Activated T-cell treated with anti-CD3 and anti-CD28 coated beads, Interleukin-2, amount 50 U/mL, for 4 hours (primary cell): ENCODE measurements around the gene AOPEP. TPM values are rescaled to one million over a fixed set of nuclear protein-coding genes. Genes with fewer than 3 reads are reported as not detected.

Experiments
- ATAC-seq, 2 donors: fragments of 200-7000 bp; cut with Tn5 transposase; one replicate each; pipeline ENCODE4 v1.10.0; 2021
- DNase-seq: peaks from one replicate; pipeline ENCODE4 v3.0.0-alpha.2; 2020
- H3K27me3 Mint-ChIP-seq: one replicate; pipeline ENCODE4 v1.8.0; 2021; ENCODE audit warnings: low read depth, mixed read lengths
- H3K36me3 Mint-ChIP-seq: one replicate; pipeline ENCODE4 v1.8.0; 2022; ENCODE audit warnings: mixed read lengths; ENCODE audit not compliant: insufficient read depth
- H3K4me1 Mint-ChIP-seq: one replicate; pipeline ENCODE4 v1.8.0; 2021; ENCODE audit warnings: low read depth, mixed read lengths
- H3K4me3 Mint-ChIP-seq: one replicate; pipeline ENCODE4 v1.8.0; 2021; ENCODE audit warnings: mild to moderate bottlenecking, moderate library complexity, mixed read lengths
- H3K9me3 Mint-ChIP-seq: one replicate; pipeline ENCODE4 v1.8.0; 2021; ENCODE audit warnings: mixed read lengths
- total RNA-seq, 3 donors: library from RNA; stranded (reverse); gene quantifications; one replicate each; pipeline ENCODE4 v1.2.1, GENCODE V29; 2021

The AOPEP gene
- total RNA-seq, 3 donors from 2014 or later, result 7.1 to 7.9 (median 7.4) TPM

GRCh38 chr9:94888775-94889174 lies 162.3 kb downstream of the AOPEP start:
- DNase-seq (no peak), ATAC-seq (no peak)
- Mint-ChIP-seq H3K4me3 (no peak overlapping the region), H3K27me3 (no peaks in the 10 kb centered on the region), H3K9me3 (peaks cover 13% of the 10 kb centered on the region), H3K36me3 (peaks cover 9% of the 10 kb centered on the region), H3K4me1 (no peaks in the 10 kb centered on the region)

GRCh38 chr9:94889628-94890027 lies 163.1 kb downstream of the AOPEP start:
- ATAC-seq (no peak), DNase-seq (no peak)
- no peaks in the 10 kb centered on the region for H3K4me1 Mint-ChIP-seq
- H3K4me3 Mint-ChIP-seq, result no peak overlapping the region
- H3K36me3 Mint-ChIP-seq, result peaks cover 9% of the 10 kb centered on the region
- peaks cover 13% of the 10 kb centered on the region for H3K9me3 Mint-ChIP-seq
- no peaks in the 10 kb centered on the region for H3K27me3 Mint-ChIP-seq

DNA sequence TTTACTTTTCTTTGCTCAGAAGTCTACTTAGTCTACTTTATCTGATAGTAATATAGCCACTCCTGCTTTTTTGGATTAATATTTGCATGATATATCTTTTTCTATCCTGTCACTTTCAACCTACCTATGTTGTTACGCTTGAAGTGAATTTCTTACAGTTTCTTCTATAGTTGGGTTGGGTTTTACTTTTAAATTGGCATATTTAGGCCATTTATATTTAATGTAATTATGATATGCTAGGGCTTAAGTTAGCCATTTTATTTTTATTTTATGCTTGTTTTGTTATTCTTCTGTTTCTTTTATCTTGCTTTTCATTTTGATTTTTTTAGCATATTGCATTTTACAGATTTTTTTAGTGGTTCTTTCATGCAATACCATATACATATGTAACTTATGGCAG lies 164.7 kb downstream of the AOPEP start:
- DNase-seq (no peak), ATAC-seq (no peak)
- H3K36me3 Mint-ChIP-seq, result peaks cover 9% of the 10 kb centered on the region
- no peak overlapping the region for H3K4me3 Mint-ChIP-seq
- H3K27me3 Mint-ChIP-seq, result no peaks in the 10 kb centered on the region
- H3K4me1 Mint-ChIP-seq, result no peaks in the 10 kb centered on the region
- H3K9me3 Mint-ChIP-seq, result peaks cover 13% of the 10 kb centered on the region

DNA sequence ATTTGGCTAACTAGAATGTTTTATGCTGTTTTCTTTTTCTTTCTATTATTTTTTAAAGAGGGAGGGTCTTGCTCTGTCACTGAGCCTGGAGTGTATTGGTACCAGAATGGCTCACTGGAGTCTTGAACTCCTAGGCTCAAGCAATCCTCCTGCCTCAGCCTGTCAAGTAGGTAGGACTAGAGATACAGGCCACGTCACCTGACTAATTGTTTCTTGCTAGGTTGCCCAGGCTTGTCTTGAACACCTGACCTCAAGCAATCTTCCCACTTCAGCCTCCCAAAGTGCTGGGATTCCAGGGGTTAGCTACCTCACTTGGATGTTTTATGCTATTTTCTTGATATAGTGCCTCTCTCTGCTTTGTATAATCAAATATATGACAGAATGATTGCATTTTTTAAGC lies 166.2 kb downstream of the AOPEP start:
- no peaks in the 10 kb centered on the region for H3K27me3 Mint-ChIP-seq
- DNase-seq (no peak), ATAC-seq (no peak)
- H3K4me1 Mint-ChIP-seq, result no peaks in the 10 kb centered on the region
- peaks cover 13% of the 10 kb centered on the region for H3K9me3 Mint-ChIP-seq
- peaks cover 9% of the 10 kb centered on the region for H3K36me3 Mint-ChIP-seq
- no peak overlapping the region for H3K4me3 Mint-ChIP-seq

- no peaks in the 10 kb centered on the region for H3K4me1 Mint-ChIP-seq
- peaks cover 13% of the 10 kb centered on the region for H3K9me3 Mint-ChIP-seq
- peaks cover 9% of the 10 kb centered on the region for H3K36me3 Mint-ChIP-seq
- H3K4me3 Mint-ChIP-seq, result no peak overlapping the region
- DNase-seq, result no peak
- H3K27me3 Mint-ChIP-seq, result no peaks in the 10 kb centered on the region
- no peak for ATAC-seq
These were observed 167.7 kb downstream of the AOPEP start for GRCh38 chr9:94894094-94894699.

GRCh38 chr9:94895668-94896067 lies 169.2 kb downstream of the AOPEP start:
- DNase-seq, result no peak
- Mint-ChIP-seq H3K36me3 (peaks cover 9% of the 10 kb centered on the region), H3K4me1 (peaks cover 5% of the 10 kb centered on the region)

DNA sequence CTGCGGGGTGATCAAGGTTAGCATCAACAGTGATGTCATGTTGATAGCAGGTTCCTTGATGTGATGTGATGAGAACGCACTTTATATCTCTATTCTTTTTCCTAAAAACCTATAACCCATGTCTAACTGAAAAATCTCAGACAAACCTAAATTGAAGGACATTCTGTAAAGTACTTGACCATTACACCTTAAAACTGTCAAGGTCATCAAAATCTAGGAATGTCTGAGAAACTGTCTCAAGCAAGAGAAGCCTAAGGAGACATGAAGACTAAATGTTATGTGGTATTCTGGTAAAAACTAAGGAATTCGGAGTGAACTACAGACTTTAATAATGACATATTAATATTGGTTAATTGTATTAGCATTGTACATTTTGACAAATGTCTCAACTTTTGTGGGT lies 170.0 kb downstream of the AOPEP start:
- DNase-seq (no peak), ATAC-seq (no peak)
- Mint-ChIP-seq H3K27me3 (no peaks in the 10 kb centered on the region), H3K36me3 (peaks cover 6% of the 10 kb centered on the region), H3K4me3 (no peak overlapping the region), H3K4me1 (peaks cover 7% of the 10 kb centered on the region), H3K9me3 (peaks cover 2% of the 10 kb centered on the region)

More at GRCh38 chr9:94895668-94896067, 169.2 kb downstream of the AOPEP start:
- Mint-ChIP-seq H3K27me3 (no peaks in the 10 kb centered on the region), H3K4me3 (no peak overlapping the region), H3K9me3 (peaks cover 10% of the 10 kb centered on the region)
- no peak for ATAC-seq

- DNase-seq (no peak), ATAC-seq (no peak)
- peaks cover 6% of the 10 kb centered on the region for H3K36me3 Mint-ChIP-seq
- H3K27me3 Mint-ChIP-seq, result no peaks in the 10 kb centered on the region
- H3K4me1 Mint-ChIP-seq, result peaks cover 7% of the 10 kb centered on the region
- H3K9me3 Mint-ChIP-seq, result no peaks in the 10 kb centered on the region
- no peak overlapping the region for H3K4me3 Mint-ChIP-seq
These were observed 173.1 kb downstream of the AOPEP start for GRCh38 chr9:94899464-94900221.

DNA sequence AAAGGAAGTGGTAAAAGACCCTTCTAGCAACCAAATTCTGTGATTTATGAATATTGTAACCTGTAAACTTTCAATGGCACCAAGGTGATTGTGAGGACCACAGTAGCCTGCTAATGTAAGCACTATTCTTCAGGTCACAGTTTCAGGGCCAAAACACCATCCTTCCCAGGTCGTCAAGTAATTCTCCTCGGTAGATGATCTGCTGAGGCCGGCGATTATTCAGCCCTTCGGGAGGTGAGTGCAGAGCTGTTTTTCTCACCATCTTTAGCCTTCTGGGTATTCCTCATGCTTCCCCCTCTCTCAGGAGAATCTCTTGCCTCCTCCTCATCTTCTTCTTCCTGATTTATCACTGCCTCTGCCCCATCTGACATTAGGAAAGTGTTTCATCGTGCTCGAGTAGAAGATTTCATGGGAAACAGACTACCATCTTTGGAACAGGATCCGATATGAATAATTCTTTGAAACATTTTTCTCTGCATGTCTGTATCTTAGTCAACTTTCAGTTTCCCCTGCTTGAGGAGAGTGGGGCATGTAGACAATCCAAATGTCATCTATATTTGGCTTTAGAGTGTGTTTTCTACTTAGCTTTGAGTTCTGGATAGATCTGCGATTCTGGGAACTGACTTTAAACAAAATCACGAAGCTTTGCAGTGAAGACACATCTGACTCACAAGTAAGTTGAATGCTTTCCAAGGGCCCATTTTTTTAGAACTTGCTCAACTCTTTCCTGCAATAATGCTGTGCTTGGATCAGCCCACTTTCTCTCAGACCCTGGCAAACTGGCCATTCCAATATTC lies 173.9 kb downstream of the AOPEP start:
- peak; percentile 35 to 43 for ATAC-seq

DNA sequence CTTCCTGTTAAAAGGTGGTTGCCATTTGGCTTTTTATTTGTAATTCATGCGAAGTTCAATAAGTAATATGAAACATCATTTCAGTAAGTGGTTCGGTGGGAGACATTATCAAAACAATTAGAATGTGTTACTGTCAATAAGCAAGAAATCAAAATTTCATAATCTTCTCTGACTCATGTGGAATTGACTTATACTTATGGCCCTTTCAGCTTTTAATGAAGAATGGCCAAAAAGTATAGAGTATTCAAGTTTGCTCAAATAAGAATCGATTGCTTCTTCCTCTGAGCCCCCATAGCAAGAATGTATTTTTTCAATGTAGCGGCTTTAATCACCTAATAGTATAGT lies 174.5 kb downstream of the AOPEP start:
- ATAC-seq (no peak), DNase-seq (no peak)
- Mint-ChIP-seq H3K27me3 (no peaks in the 10 kb centered on the region), H3K9me3 (no peaks in the 10 kb centered on the region), H3K4me1 (peaks cover 7% of the 10 kb centered on the region), H3K4me3 (no peak overlapping the region), H3K36me3 (peaks cover 6% of the 10 kb centered on the region)

More for the DNA sequence above, 173.9 kb downstream of the AOPEP start:
- no peak for DNase-seq
- Mint-ChIP-seq H3K9me3 (no peaks in the 10 kb centered on the region), H3K4me3 (no peak overlapping the region), H3K27me3 (no peaks in the 10 kb centered on the region), H3K4me1 (peaks cover 7% of the 10 kb centered on the region), H3K36me3 (peaks cover 6% of the 10 kb centered on the region)

DNA sequence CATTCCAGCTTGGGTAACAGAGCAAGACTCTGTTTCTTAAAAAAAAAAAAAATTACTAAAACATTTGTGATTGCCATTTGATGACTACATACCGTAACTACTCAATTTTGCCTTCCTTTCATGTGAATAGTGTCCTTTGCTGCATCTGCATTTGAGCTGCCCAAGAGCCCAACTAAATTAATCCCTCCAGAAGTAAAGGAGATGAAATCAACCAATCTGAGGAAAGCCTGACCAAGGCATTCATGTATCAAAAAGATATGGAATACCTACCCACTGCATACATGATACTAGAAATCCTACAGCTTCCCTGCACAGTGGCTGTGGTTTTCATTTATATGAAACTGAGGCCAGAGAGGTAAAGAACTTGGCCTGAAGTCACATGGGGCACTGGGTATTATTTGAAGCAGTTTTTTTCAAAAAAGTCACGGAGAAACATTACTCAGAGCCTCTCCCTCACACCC lies 177.5 kb downstream of the AOPEP start:
- no peaks in the 10 kb centered on the region for H3K9me3 Mint-ChIP-seq
- H3K4me3 Mint-ChIP-seq, result no peak overlapping the region
- no peak for ATAC-seq
- H3K27me3 Mint-ChIP-seq, result no peaks in the 10 kb centered on the region
- peaks cover 7% of the 10 kb centered on the region for H3K4me1 Mint-ChIP-seq
- no peak for DNase-seq
- H3K36me3 Mint-ChIP-seq, result peaks cover 6% of the 10 kb centered on the region

DNA sequence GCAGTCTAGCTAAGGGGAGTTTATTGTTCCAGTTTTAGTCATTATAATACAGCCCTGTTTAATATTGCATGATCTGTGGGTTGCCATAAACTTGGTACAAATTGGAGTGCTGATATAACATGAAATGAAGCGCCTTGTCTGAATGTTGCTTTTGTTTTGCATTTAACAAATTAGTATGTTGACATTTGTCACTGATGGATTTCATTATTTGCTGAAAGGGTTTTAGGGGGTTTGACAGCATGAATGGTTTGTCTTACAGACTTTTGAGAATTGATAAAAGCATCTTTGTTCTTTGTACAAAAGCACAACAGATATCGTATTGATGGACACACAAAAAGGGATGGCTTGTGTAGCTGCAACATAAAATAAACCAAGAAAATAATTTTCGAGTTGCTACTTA lies 178.3 kb downstream of the AOPEP start:
- Mint-ChIP-seq H3K9me3 (no peaks in the 10 kb centered on the region), H3K36me3 (peaks cover 6% of the 10 kb centered on the region), H3K4me3 (no peak overlapping the region), H3K4me1 (peaks cover 7% of the 10 kb centered on the region), H3K27me3 (no peaks in the 10 kb centered on the region)
- DNase-seq (no peak), ATAC-seq (no peak)

GRCh38 chr9:94905606-94906005 lies 179.1 kb downstream of the AOPEP start:
- Mint-ChIP-seq H3K9me3 (no peaks in the 10 kb centered on the region), H3K4me1 (peaks cover 3% of the 10 kb centered on the region), H3K4me3 (no peak overlapping the region), H3K27me3 (no peaks in the 10 kb centered on the region), H3K36me3 (peaks cover 3% of the 10 kb centered on the region)
- DNase-seq (no peak), ATAC-seq (no peak)

- Mint-ChIP-seq H3K36me3 (no peaks in the 10 kb centered on the region), H3K4me1 (no peaks in the 10 kb centered on the region), H3K4me3 (no peak overlapping the region), H3K27me3 (no peaks in the 10 kb centered on the region), H3K9me3 (no peaks in the 10 kb centered on the region)
- DNase-seq (no peak), ATAC-seq (no peak)
These were observed 179.7 kb downstream of the AOPEP start for GRCh38 chr9:94906181-94906580.
